K562 (cell line): ENCODE data around the gene ERP29. TPM values are rescaled to one million over a fixed set of nuclear protein-coding genes. Genes with fewer than 3 reads are reported as not detected.

Experiments
- ATAC-seq: fragments of 200-7000 bp; cut with Tn5 transposase; 3 replicates; pipeline ENCODE4 v1.9.1; 2020; ENCODE audit warnings: moderate library complexity
- BruUV-seq: library from RNA; stranded (reverse); fragments of 400-500 nt; replicated peaks from 2 replicates; lab custom pipeline; 2021; lab: Mats Ljungman, UMichigan
- CTCF ChIA-PET: fragments of 300-600 bp; formaldehyde crosslinking; extraction: SDS; loops from one replicate; lab custom pipeline; 2021; ENCODE audit warnings: low intra/inter-chr PET ratio; lab: Yijun Ruan, JAX
- POLR2A ChIA-PET: fragments of 300-600, 350-650 bp; sonication (Branson Sonifier 250); formaldehyde crosslinking; extraction: SDS; loops from one replicate; lab custom pipeline; 2021; ENCODE audit warnings: antibody characterized with exemption, inconsistent platforms; lab: Yijun Ruan, JAX
- DNase-seq, 4 experiments: peaks; one replicate each; pipeline versions ENCODE4 v3.0.0 to v3.0.0-alpha.2; 2011 to 2018; ENCODE audit warnings: low spot score in 3 of 4, mixed read lengths in 3 of 4; ENCODE audit errors: extremely low read depth in 1 of 4
- FAIRE-seq: peaks from 2 replicates; lab custom pipeline; 2011; peaks lifted over from hg19 to GRCh38; lab: Jason Lieb, UNC
- H2AFZ ChIP-seq: 2 replicates; pipeline ENCODE4 v1.6.0; 2011; ENCODE audit warnings: low read depth, low read length, control low read depth, inconsistent platforms
- H3K27ac ChIP-seq: fragments of 200-600 bp; 3 replicates; pipeline ENCODE4 v1.8.0; 2011; ENCODE audit warnings: low read depth, mild to moderate bottlenecking, control low read depth, inconsistent platforms, low read length, moderate library complexity, mixed read lengths; ENCODE audit errors: extremely low read depth
- H3K27me3 ChIP-seq, 2 experiments: fragments of 300-600 bp in 1 of 2; 2 replicates in 1 of 2; 3 replicates in 1 of 2; pipeline versions ENCODE4 v1.6.0 to v1.8.0; 2011; ENCODE audit warnings: inconsistent platforms in 2 of 2, low read length in 2 of 2, mild to moderate bottlenecking in 1 of 2, mixed read lengths in 1 of 2, moderate library complexity in 1 of 2; ENCODE audit not compliant: control insufficient read depth in 2 of 2, insufficient read depth in 2 of 2
- H3K36me3 ChIP-seq: fragments of 300-600 bp; 3 replicates; pipeline ENCODE4 v1.8.0; 2011; ENCODE audit warnings: mild to moderate bottlenecking, low read length, inconsistent platforms; ENCODE audit not compliant: control insufficient read depth, insufficient read depth
- H3K4me1 ChIP-seq, 2 experiments: fragments of 200-600 bp in 1 of 2; replicated peaks in 1 of 2; 2 replicates in 1 of 2; 3 replicates in 1 of 2; pipeline versions ENCODE4 v1.5.1 to v1.8.0; 2011; ENCODE audit warnings: inconsistent platforms in 2 of 2, low read length in 2 of 2, mild to moderate bottlenecking in 1 of 2, mixed read lengths in 1 of 2, moderate library complexity in 1 of 2; ENCODE audit not compliant: control insufficient read depth in 2 of 2, insufficient read depth in 2 of 2
- H3K4me2 ChIP-seq: 2 replicates; pipeline ENCODE4 v1.6.1; 2011; ENCODE audit warnings: low read length, control low read depth, inconsistent platforms, mixed read lengths; ENCODE audit not compliant: insufficient read depth
- H3K4me3 ChIP-seq: fragments of 200-600 bp; sonication (generic), shearing (Covaris generic); 2 replicates; pipeline ENCODE4 v1.5.1; 2016; ENCODE audit warnings: control low read depth, inconsistent platforms
- H3K79me2 ChIP-seq: fragments of 200-600 bp; 3 replicates; pipeline ENCODE4 v1.8.0; 2011; ENCODE audit warnings: low read length, inconsistent platforms; ENCODE audit not compliant: control insufficient read depth, insufficient read depth
- H3K9ac ChIP-seq, 2 experiments: 2 replicates each; pipeline versions ENCODE4 v1.6.0 to v1.6.1; 2011; ENCODE audit warnings: low read depth in 2 of 2, low read length in 2 of 2, control low read depth in 1 of 2, inconsistent platforms in 1 of 2, mild to moderate bottlenecking in 1 of 2, mixed read lengths in 1 of 2; ENCODE audit not compliant: insufficient read depth in 1 of 2
- H3K9me1 ChIP-seq: one replicate; pipeline ENCODE4 v1.6.0; 2011; ENCODE audit warnings: inconsistent platforms, mild to moderate bottlenecking, low read length, moderate library complexity; ENCODE audit not compliant: control insufficient read depth, insufficient read depth
- H3K9me3 ChIP-seq: replicated peaks from 2 replicates; pipeline ENCODE4 v1.5.1; 2011; ENCODE audit warnings: low read depth, low read length, inconsistent platforms; ENCODE audit not compliant: control insufficient read depth, insufficient read depth
- H4K20me1 ChIP-seq: replicated peaks from 2 replicates; pipeline ENCODE4 v1.6.1; 2011; ENCODE audit warnings: low read length, inconsistent platforms, mixed read lengths; ENCODE audit not compliant: control insufficient read depth, insufficient read depth
- BRF1 ChIP-seq: IDR thresholded peaks from 3 replicates; pipeline ENCODE4 v1.6.1; 2011; ENCODE audit warnings: borderline replicate concordance, mild to moderate bottlenecking; ENCODE audit not compliant: insufficient read length; ENCODE audit errors: extremely low read depth
- CCAR2 ChIP-seq: fragments of 200-400 bp; formaldehyde crosslinking; IDR thresholded peaks from 2 replicates; pipeline ENCODE4 v1.6.1; 2017; ENCODE audit warnings: mild to moderate bottlenecking, low read depth, low read length
- E2F4 ChIP-seq: sonication (generic); formaldehyde crosslinking; IDR thresholded peaks from 2 replicates; pipeline ENCODE4 v1.8.0; 2022; ENCODE audit warnings: mild to moderate bottlenecking, low read depth, missing genetic modification reagents
- MYNN ChIP-seq, 2 experiments: sonication (generic); formaldehyde crosslinking in 1 of 2; IDR thresholded peaks; 2 replicates each; pipeline versions ENCODE4 v1.5.0 to v1.6.1; 2016 to 2020; ENCODE audit warnings: antibody characterized with exemption in 1 of 2, missing genetic modification reagents in 1 of 2
- SUPT5H ChIP-seq: fragments of 450-650 bp; IDR thresholded peaks from 2 replicates; pipeline ENCODE4 v1.6.1; 2016
- WGBS: fragments of 100-300 bp; shearing (Covaris generic); methylation state at CpG from one replicate; pipeline ENCODE4 v1.1.6; 2016; ENCODE audit warnings: low coverage, mixed read lengths; ENCODE audit not compliant: insufficient coverage; ENCODE audit errors: missing lambda C conversion rate; 5-methylcytosine and 5-hydroxymethylcytosine counted together
- in situ Hi-C: fragments of 300-500 bp; cut with MboI; formaldehyde crosslinking; loops from 4 replicates; pipeline ENCODE4 v1.15.0; 2018; ENCODE audit warnings: inconsistent platforms, mixed read lengths
- intact Hi-C: fragments of 100-400 bp; cut with micrococcal nuclease; formaldehyde crosslinking; loops from 2 replicates; pipeline ENCODE4 v1.14.2; 2022
- polyA plus RNA-seq, 8 experiments: library from polyadenylated mRNA; depleted of rRNA in 4 of 8; stranded (reverse) in 5 of 8; unstranded in 3 of 8; fragments of >200 nt; fragmentation: Nextera tagmentation in 2 of 8; fragmentation: Illumina TruSeq in 1 of 8; extraction: Ambion mirVana in 2 of 8; extraction: Trizol in 1 of 8; gene quantifications; 2 replicates each; pipeline versions ENCODE4 v1.2.1 to v1.2.3, GENCODE V29; 2011 to 2014; ENCODE audit warnings: inconsistent platforms in 1 of 8, missing spikeins in 1 of 8
- total RNA-seq, 7 experiments: library from RNA; depleted of rRNA in 6 of 7; stranded (reverse); fragments of >200 nt in 6 of 7; fragmentation: Illumina TruSeq in 2 of 7; extraction: Trizol in 2 of 7; gene quantifications; 2 replicates each; pipeline versions ENCODE4 v1.2.1 to v1.2.3, GENCODE V29; 2011 to 2021; ENCODE audit warnings: low replicate concordance in 1 of 7

The ERP29 gene
- total and polyA plus RNA-seq, 9 of the 15 experiments (the other 6 are each of a cell fraction or from before 2014, with no cell fraction given) = 42.4 to 146 (median 111) TPM

DNA sequence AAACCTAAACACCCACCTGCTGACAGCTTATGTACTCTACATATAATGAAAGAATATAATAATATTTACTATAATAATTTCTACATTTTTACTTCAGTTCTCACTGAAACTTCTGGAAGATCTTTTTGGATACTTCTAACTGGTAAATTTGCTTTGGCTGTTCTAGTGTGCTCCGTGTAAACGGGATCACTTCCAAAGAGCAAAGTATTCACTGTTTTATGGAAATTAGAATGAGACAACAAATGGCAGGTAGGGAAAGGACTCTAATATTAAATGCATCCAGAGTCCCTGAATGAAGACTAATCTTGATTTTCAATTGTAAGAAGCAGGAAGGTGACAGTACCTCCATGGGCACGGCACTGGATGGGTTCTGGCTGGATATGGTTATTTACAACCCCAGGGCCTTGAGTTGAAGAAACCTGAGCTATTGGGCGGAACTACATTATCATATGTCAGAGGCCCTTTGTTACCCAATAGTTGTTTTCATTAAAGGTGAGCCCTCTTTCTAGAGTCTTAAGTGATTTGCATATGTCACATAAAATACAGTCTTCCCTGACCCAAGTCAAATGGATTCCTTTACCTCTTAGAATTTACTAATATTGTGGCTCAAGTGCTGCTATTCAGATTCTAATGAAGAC lies 10.7 kb downstream of the ERP29 start:
- Histone ChIP-seq H3K79me2 (peaks cover 23% of the 10 kb centered on the region), H3K27ac (no peak overlapping the region), H3K36me3 (peaks cover 89% of the 10 kb centered on the region), H3K27me3 (no peaks in the 10 kb centered on the region), H3K4me2 (no peak overlapping the region), H3K4me1 (no peaks in the 10 kb centered on the region; a peak in 1 of 5 replicates), H3K9me1 (no peaks in the 10 kb centered on the region), H3K4me3 (no peak overlapping the region), H2AFZ (no peak overlapping the region), H3K9ac (no peak overlapping the region), H3K9me3 (no peaks in the 10 kb centered on the region), H4K20me1 (peaks cover 8% of the 10 kb centered on the region; the same call in 1 of the 2 replicates)
- WGBS = 93% methylated on average over 4 of the region's 4 CpGs
- no peak for DNase-seq
- peak; percentile 9; the same call in 1 of the 3 replicates for ATAC-seq
- no TSS peak for BruUV-seq
- CTCF ChIA-PET = no interaction called here
- in situ Hi-C loops = no loop called here
- TF ChIP-seq CCAR2 (no peak), MYNN (IDR thresholded peaks at IDR 0.05) (0 out of 2 replicates have a peak, but pooled peaks have one; percentile 32), MYNN (CRISPR knock-in tag; IDR thresholded peaks at IDR 0.05) (no peak), SUPT5H (0 out of 2 replicates have a peak, but pooled peaks have one; percentile 17), BRF1 (no peak), E2F4 (CRISPR knock-in tag) (no peak)
- no peak for FAIRE-seq
- POLR2A ChIA-PET = interaction anchor here (0.5 to 6.4 kb wide), 6 partner anchors 9 to 197 kb away, joined by 3 to 54 read pairs (median 3); partner anchors contain the start of genes ERP29 and TMEM116
- intact Hi-C loops = no loop called here
